GM19468 (cell line): Measurements from ENCODE around the gene DERL3.
"Not testable (repeated sequence)": the region's sequence is repeated elsewhere in the genome, so short reads cannot be mapped to it uniquely, and the experiment has no call there.

Experiments
- ATAC-seq: cut with Tn5 transposase; IDR thresholded peaks from one replicate; pipeline ENCODE4 v1.9.1; 2021; ENCODE audit warnings: mild to moderate bottlenecking, moderate library complexity, moderate number of reproducible peaks; ENCODE audit not compliant: unreplicated experiment; ENCODE audit errors: extremely low read depth

Gene DERL3

GRCh38 chr22:23838681-23839468, at the start of gene DERL3:
Gene DERL3 (minus strand): TSS chr22:23839006. CDS start chr22:23838987, 19 bp downstream.
- ATAC-seq, result peak; percentile 73

DNA sequence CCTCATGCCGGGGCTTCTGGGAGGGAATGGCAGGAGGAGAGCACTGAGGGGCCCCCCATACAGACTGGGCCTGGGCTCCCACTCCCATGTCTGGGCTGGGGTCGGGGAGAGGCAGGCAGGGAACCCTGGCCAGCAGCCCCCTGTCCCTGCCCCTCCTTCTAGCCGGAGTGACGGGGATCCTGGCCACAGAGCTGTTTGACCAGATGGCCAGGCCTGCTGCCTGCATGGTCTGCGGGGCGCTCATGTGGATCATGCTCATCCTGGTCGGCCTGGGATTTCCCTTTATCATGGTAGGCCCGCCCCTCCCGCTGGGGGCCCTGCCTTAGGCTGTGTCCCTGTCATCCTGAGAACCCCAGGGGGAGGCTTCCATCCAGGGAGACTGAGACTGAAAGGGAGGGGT, 45.3 kb upstream of the DERL3 start:
- no peak for ATAC-seq

DNA sequence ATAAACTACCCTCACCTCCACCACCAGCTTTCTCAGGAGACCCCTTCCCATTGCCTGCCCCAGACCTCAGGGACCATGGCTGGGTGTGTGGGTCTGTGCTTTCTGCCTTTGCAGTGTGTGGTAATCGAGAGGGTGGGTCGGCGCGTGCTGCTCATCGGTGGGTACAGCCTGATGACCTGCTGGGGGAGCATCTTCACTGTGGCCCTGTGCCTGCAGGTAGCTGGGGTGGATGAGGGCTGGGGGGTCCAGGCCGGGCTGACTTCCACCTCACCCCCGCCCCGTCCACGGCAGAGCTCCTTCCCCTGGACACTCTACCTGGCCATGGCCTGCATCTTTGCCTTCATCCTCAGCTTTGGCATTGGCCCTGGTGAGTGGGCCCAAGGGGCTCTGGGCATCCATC, 44.9 kb upstream of the DERL3 start:
- ATAC-seq, result no peak

GRCh38 chr22:23882370-23882769, 43.6 kb upstream of the DERL3 start:
- ATAC-seq, result no peak

GRCh38 chr22:23878219-23878618, 39.4 kb upstream of the DERL3 start:
- no peak for ATAC-seq

DNA sequence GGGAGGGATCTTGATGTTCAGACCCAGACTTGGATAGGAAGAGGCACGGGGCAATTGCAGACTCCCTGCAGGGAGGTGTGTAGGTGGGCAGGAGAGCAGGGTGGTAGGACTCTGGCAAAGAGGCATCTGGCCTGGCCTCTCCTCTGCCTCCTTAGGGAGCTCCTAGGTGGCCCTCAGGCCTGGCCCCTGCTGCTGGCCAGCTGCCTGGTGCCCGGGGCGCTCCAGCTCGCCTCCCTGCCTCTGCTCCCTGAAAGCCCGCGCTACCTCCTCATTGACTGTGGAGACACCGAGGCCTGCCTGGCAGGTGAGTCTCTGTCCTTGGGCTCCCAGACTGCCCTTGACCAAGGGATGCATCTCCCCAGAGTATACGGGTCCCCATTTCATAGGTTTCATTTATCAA, 38.8 kb upstream of the DERL3 start:
- no peak for ATAC-seq

GRCh38 chr22:23875801-23876200, 37.0 kb upstream of the DERL3 start:
- ATAC-seq, result no peak

- no peak for ATAC-seq
Measured at GRCh38 chr22:23874871-23875270, 36.1 kb upstream of the DERL3 start.

DNA sequence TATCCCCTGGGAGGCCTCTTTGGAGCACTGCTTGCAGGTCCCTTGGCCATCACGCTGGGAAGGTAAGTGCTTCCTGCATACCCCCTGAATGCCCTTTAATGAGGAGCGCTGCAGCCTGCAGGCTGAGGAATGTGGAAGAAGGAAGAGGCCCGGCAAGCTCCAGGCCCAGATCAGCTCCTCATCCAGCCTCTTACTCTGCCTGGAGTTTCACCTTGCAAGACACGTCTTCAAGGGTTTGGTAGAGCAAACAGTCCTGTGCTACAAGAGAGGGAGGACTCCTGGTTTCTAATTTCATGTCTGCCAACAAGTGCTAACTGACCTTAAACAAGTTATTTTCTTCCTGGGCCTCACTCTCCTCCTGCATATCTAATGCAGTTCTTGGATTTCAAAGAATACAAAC, 29.8 kb upstream of the DERL3 start:
- ATAC-seq, result no peak

DNA sequence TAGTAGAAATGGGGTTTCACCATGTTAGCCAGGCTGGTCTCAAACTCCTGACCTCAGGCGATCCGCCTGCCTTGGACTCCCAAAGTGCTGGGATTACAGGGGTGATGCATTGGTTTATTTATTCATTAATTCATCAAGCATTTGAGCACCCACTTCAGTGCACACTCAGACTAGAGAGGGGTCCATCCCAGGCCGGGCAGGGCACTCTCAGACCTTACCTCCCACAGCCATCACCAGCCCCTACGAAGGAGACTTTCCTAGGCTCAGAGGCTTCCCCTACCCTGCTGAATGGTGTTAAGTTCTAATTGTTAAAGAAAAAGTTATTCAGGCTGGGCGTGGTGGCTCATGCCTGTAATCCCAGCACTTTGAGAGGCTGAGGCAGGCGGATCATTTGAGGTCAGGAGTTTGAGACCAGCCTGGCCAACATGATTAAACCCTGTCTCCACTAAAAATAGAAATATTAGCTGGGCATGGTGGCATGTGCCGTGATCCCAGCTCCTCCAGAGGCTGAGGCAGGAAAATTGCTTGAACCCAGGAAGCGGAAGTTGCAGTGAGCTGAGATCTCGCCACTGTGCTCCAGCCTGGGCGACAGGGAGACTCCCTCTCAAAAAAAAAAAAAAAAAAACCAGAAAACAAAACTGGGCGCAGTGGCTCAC, 25.8 kb upstream of the DERL3 start:
- ATAC-seq, result not testable (repeated sequence)

DNA sequence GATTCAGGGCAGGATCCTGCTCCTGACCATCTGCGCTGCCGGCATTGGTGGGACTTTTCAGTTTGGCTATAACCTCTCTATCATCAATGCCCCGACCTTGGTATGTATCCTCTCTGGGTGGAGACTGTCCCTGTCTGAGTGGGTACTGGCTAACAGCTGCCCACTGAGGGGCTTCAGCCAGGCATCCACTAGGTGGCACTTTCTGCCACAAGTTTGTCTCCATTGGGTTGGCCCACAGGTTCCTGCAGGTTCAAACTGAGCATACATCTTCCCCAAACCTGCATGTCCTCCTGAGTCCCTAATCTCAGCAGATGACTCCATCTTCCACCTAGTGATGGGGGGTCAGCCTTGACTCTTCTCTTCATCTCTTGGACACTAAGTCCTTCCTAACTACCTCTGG, 23.3 kb upstream of the DERL3 start:
- ATAC-seq, result no peak

DNA sequence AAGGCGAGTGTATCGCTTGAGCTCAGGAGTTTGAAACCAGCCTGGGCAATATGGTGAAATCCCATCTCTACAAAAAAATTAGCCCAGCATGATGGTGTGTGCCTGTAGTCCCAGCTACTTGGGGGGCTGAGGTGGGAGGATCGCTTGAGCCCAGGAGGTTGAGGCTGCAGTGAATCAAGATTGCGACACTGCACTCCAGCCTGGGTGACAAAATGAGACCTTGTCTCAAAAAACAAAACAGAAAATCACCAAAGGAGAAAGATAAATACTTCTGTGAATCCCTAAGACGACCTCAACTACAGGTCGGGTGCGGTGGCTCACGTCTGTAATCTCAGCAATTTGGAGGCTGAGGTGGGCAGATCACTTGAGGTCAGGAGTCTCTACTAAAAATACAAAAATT, 21.4 kb upstream of the DERL3 start:
- ATAC-seq, result not testable (repeated sequence)

- no peak for ATAC-seq
Measured at GRCh38 chr22:23859201-23859600, 20.4 kb upstream of the DERL3 start.

GRCh38 chr22:23858484-23858815, 19.6 kb upstream of the DERL3 start:
- ATAC-seq, result no peak

DNA sequence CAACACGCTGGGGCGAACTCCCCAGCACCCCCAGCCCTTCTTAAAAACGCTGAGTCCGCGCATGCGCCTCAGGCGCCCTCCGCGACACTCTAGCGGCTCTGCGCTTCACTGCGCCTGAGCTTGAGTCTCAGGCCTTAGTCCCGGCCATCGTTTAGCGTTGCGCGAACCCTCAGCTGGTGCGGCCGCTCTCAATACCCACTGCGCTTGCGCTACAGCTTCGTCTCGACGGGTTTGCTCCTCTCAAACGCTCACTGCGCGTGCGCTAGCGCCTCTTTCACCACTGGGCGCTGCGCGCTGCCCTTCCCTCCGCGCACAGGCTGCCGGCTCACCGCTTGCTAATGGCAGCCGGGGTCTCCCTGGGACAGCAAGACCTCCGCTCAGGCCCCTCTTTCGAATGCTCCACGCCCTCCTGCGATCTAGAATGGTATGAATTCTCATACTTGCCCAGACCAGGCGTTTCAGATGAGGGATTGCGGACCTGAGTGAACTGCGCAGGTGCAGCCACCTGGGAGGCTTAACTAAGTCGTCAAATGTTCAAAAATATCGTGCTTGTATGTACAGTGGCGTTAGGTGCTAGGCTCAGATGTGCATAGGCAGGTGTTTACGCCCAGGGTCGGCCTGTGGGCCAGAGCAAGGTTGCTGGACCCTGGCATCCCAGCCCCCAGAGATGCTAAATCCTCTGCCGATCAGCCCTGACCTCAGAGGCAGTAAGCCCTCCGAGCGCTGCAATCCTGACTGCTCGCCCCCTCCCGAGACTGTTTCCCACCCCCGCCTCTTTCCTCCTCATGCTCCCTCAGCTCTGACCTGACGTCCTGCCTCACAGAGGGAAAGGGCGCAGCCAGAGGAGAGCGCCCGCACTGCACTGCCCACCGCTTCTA, 19.0 kb upstream of the DERL3 start, which contains the start of gene SLC2A11:
SLC2A11 (plus strand) TSS at position 270 of the 878 bp plus-strand sequence; CDS start at position 395, 125 bp downstream.
- ATAC-seq, result peak; percentile 93

DNA sequence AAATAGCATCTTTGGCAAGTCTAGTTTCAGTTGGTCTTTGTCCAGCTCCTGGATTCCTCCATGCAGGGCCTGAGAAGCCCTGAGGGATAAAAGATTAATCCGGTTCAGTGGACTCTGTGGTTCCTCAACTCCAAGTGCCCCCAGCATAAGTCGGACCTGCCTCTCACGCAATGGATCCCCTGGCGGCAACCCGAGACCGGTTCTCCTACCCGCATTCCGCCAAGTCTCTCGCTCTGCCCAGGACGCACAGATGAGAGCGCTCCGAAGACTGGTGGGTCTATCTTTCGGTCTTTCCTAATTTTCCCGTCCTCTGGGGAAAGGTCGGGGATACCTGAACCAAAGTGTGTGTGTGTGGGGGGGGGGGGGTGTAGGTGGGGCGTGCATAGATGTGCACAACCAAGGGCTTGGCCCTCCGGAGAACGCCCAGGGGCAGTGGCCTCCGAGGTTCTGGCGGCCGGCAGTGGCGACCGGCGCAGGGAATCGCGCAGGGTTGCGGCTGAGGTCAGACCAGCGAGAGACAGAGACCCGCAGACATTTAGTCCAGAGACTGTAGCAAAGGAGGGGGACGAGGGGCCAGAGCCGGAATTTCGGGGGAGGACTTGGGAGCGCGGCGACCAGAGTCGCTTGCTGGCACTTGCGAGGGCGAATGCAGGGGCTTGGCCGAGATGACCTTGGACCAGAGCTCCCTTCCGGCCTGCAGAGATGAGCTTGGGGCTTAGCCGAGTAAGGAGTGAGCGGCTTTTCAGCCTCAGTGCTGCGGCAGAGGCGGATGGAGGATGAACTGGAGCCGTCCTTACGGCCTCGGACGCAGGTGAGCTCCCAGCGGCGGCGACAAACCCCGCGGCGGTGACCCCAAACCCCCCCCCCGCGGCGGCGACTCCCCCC, 18.2 kb upstream of the DERL3 start:
- no peak for ATAC-seq

- ATAC-seq, result no peak
Measured at GRCh38 chr22:23850136-23850611, 11.4 kb upstream of the DERL3 start.

DNA sequence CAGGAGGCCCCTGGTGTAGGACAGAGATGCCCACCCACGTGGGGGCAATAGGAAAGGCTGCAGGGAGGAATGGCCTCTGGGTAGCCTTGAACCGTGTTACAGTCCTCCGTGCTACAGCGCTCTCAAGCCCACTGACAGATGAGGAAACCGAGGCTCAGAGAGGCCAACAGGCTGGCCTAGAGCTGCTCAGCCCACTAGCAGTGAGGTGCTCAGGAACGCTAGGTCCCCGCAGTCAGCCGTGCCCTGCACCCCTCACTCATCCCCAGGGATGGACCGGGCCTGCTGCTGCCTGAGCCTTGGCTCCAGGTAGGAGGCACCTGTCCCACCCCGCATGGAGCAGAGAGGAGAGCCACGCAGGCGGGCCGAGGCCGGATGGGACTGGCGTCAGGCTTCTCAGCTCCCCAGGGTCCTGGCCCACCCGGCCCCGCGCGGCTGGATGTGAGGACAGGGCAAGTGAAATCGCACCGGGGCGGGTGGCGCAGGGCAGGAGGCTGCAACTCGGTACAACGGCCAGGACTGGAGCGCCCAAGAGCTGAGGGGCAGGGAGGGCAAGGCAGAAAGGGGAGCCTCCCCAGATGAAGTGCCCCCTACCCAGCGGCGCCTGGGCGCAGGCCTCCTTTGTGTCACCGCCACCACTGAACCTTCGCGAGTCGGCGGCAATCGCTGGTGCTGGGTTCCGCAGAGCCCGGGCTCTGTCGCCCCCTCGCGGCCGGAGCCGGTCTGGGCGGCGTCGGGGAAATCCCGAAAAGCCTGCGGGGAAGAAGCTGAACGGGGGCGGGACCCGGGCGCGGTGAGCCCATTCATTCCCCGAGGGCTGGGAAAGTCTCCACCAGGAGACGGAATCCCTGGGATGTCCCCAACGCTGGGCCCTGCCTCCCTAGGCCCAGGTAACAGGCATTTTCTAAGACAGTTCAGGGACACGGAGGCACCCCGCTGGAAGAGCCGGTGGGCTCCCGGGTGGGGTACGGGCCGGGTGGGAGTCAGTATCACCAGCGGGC, 10.5 kb upstream of the DERL3 start:
- ATAC-seq, result no peak
